A549 (cell line): Measurements from ENCODE around the gene CHPF.

ENCODE experiments used
- EP300 ChIP-seq, 2 experiments: fragments of >200 bp; sonication (Bioruptor Twin); formaldehyde crosslinking; IDR thresholded peaks; 2 replicates in 1 of 2; 3 replicates in 1 of 2; pipeline ENCODE4 v1.6.1; 2016 to 2017
- POLR2A ChIP-seq: IDR thresholded peaks from 2 replicates; pipeline ENCODE4 v1.6.1; 2012; ENCODE audit warnings: mild to moderate bottlenecking, low read length

DNA sequence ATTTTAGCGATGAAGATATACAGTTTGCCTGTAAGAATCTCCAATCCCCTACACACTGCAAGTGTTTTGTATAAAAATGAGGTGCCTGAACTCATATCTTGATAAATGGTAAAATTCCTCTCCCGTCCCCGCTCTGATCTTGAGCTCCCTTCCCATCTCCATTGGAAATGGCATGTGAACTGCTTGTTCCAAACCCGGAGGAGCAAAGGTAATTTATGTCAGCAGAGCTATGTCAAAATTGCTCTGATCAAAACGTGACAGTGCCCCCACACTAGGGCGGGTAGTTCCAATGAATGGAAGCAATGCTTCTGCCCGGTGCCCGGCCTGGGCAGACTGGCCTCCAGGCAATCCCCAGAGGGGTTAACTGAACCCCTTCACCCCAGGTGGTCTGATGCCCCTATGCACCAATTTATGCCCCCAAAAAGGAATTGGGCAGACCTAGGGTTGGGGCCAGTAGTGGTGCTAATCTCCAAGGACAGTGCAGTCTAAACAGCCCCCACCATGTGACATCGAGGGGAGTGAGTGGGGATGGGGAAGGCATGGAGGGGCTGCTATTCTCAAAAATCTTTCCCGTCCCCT lies 48.6 kb downstream of the CHPF start:
- TF ChIP-seq POLR2A: no peak
- TF ChIP-seq EP300 (IDR thresholded peaks at IDR 0.05): no peak
